HepG2 (cell line): ENCODE data around the gene ZNRD2.

Source experiments
- EZH2 ChIP-seq: conservative IDR thresholded peaks from 2 replicates; pipeline ENCODE4 v1.6.1; 2012; ENCODE audit warnings: mild to moderate bottlenecking, low read depth, low read length, moderate library complexity
- ZNF274 ChIP-seq: sonication (generic); formaldehyde crosslinking; IDR thresholded peaks from 2 replicates; pipeline ENCODE4 v1.5.1; 2020; ENCODE audit warnings: mild to moderate bottlenecking, missing genetic modification reagents
- TF ChIP-seq, protein P1 (sequence below), 2 experiments: fragments of 450-650 bp in 1 of 2; sonication (generic) in 1 of 2; formaldehyde crosslinking in 1 of 2; IDR thresholded peaks; 2 replicates each; pipeline versions ENCODE4 v1.6.1 to v1.8.0; 2016 to 2022; ENCODE audit warnings: antibody characterized with exemption in 1 of 2, mild to moderate bottlenecking in 1 of 2, missing genetic modification reagents in 1 of 2

GRCh38 chr11:65558930-65559509 lies 11.3 kb upstream of the ZNRD2 start:
- TF ChIP-seq, protein P1, sequence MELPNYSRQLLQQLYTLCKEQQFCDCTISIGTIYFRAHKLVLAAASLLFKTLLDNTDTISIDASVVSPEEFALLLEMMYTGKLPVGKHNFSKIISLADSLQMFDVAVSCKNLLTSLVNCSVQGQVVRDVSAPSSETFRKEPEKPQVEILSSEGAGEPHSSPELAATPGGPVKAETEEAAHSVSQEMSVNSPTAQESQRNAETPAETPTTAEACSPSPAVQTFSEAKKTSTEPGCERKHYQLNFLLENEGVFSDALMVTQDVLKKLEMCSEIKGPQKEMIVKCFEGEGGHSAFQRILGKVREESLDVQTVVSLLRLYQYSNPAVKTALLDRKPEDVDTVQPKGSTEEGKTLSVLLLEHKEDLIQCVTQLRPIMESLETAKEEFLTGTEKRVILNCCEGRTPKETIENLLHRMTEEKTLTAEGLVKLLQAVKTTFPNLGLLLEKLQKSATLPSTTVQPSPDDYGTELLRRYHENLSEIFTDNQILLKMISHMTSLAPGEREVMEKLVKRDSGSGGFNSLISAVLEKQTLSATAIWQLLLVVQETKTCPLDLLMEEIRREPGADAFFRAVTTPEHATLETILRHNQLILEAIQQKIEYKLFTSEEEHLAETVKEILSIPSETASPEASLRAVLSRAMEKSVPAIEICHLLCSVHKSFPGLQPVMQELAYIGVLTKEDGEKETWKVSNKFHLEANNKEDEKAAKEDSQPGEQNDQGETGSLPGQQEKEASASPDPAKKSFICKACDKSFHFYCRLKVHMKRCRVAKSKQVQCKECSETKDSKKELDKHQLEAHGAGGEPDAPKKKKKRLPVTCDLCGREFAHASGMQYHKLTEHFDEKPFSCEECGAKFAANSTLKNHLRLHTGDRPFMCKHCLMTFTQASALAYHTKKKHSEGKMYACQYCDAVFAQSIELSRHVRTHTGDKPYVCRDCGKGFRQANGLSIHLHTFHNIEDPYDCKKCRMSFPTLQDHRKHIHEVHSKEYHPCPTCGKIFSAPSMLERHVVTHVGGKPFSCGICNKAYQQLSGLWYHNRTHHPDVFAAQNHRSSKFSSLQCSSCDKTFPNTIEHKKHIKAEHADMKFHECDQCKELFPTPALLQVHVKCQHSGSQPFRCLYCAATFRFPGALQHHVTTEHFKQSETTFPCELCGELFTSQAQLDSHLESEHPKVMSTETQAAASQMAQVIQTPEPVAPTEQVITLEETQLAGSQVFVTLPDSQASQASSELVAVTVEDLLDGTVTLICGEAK (IDR thresholded peaks at IDR 0.05) = no peak
- TF ChIP-seq, protein P1 (CRISPR knock-in tag; IDR thresholded peaks at IDR 0.05) = no peak; the same call in 1 of the 2 replicates
- no peak for TF ChIP-seq ZNF274 (CRISPR knock-in tag)
- no peak for TF ChIP-seq EZH2
